HepG2 (cell line): Measurements from ENCODE around the gene MPPE1. TPM values are rescaled to one million over a fixed set of nuclear protein-coding genes. Genes with fewer than 3 reads are reported as not detected.

Experiments
- HMGXB3 ChIP-seq: sonication (generic); formaldehyde crosslinking; IDR thresholded peaks from 2 replicates; pipeline ENCODE4 v1.4.0; 2020; ENCODE audit warnings: missing genetic modification reagents, borderline replicate concordance
- MIXL1 ChIP-seq: IDR thresholded peaks from 2 replicates; pipeline ENCODE4 v1.6.1; 2016
- PHF21A ChIP-seq: sonication (generic); formaldehyde crosslinking; IDR thresholded peaks from 2 replicates; pipeline ENCODE4 v1.5.0; 2020; ENCODE audit warnings: mild to moderate bottlenecking, missing genetic modification reagents
- RAD21 ChIP-seq: fragments of 450-650 bp; formaldehyde crosslinking; IDR thresholded peaks from 2 replicates; pipeline ENCODE4 v1.5.0; 2020; ENCODE audit warnings: mild to moderate bottlenecking
- SP140L ChIP-seq: sonication (generic); formaldehyde crosslinking; IDR thresholded peaks from 2 replicates; pipeline ENCODE4 v1.4.0; 2020; ENCODE audit warnings: missing genetic modification reagents, borderline replicate concordance
- STAT5B ChIP-seq: sonication (generic); formaldehyde crosslinking; IDR thresholded peaks from 2 replicates; pipeline ENCODE4 v1.4.0; 2020; ENCODE audit warnings: missing genetic modification reagents
- ZBTB2 ChIP-seq: sonication (generic); formaldehyde crosslinking; IDR thresholded peaks from 2 replicates; pipeline ENCODE4 v1.8.0; 2022; ENCODE audit warnings: low read depth, missing genetic modification reagents
- ZFP82 ChIP-seq: sonication (generic); formaldehyde crosslinking; IDR thresholded peaks from 2 replicates; pipeline ENCODE4 v1.5.1; 2020; ENCODE audit warnings: mild to moderate bottlenecking, missing genetic modification reagents, borderline replicate concordance
- ZNF333 ChIP-seq: sonication (generic); formaldehyde crosslinking; IDR thresholded peaks from 2 replicates; pipeline ENCODE4 v1.4.0; 2020; ENCODE audit warnings: mild to moderate bottlenecking, missing genetic modification reagents, borderline replicate concordance
- ZNF512 ChIP-seq: sonication (generic); formaldehyde crosslinking; IDR thresholded peaks from 2 replicates; pipeline ENCODE4 v1.4.0; 2020; ENCODE audit warnings: mild to moderate bottlenecking, missing genetic modification reagents
- ZNF7 ChIP-seq: IDR thresholded peaks from 2 replicates; pipeline ENCODE4 v1.6.1; 2016; ENCODE audit warnings: missing biosample characterization, missing genetic modification reagents
- polyA plus RNA-seq, 8 experiments: library from polyadenylated mRNA; depleted of rRNA in 3 of 8; stranded (reverse) in 7 of 8; unstranded in 1 of 8; fragments of >200 nt; fragmentation: Illumina TruSeq in 4 of 8; extraction: Trizol in 4 of 8; gene quantifications; 2 replicates each; pipeline versions ENCODE4 v1.2.1 to v1.2.3, GENCODE V29; 2011 to 2016; ENCODE audit warnings: low read depth in 4 of 8, missing spikeins in 1 of 8, mixed read lengths in 1 of 8; ENCODE audit not compliant: insufficient read depth in 1 of 8
- total RNA-seq, 5 experiments: library from RNA; depleted of rRNA; stranded (reverse); fragments of >200 nt; fragmentation: Illumina TruSeq; extraction: Trizol; gene quantifications; 2 replicates each; pipeline ENCODE4 v1.2.3, GENCODE V29; 2016; ENCODE audit warnings: low read depth in 1 of 5
- TF ChIP-seq, protein P1 (sequence below): sonication (generic); formaldehyde crosslinking; conservative IDR thresholded peaks from 2 replicates; pipeline ENCODE4 v1.4.0; 2020; ENCODE audit warnings: missing genetic modification reagents
- TF ChIP-seq, protein P2 (sequence below): sonication (generic); formaldehyde crosslinking; IDR thresholded peaks from 2 replicates; pipeline ENCODE4 v1.4.0; 2020; ENCODE audit warnings: mild to moderate bottlenecking, missing genetic modification reagents
- TF ChIP-seq, protein P3 (sequence below): sonication (generic); formaldehyde crosslinking; IDR thresholded peaks from 2 replicates; pipeline ENCODE4 v1.4.0; 2020; ENCODE audit warnings: low read depth, mild to moderate bottlenecking, missing genetic modification reagents

Gene MPPE1
- total and polyA plus RNA-seq, 2 of the 13 experiments (the other 11 are each of a cell fraction or from before 2014, with no cell fraction given), result 9.6 to 11.9 TPM

GRCh38 chr18:11955239-11956029, 47.3 kb upstream of the MPPE1 start (continued):
- TF ChIP-seq SP140L (CRISPR knock-in tag) (no peak), ZNF333 (no peak), STAT5B (CRISPR knock-in tag) (no peak), ZFP82 (CRISPR knock-in tag) (no peak), ZNF7 (CRISPR knock-in tag) (no peak), ZBTB2 (CRISPR knock-in tag) (no peak), MIXL1 (CRISPR knock-in tag) (peak; percentile 51; the same call in 1 of the 2 replicates), HMGXB3 (no peak), PHF21A (CRISPR knock-in tag) (peak; percentile 53; the same call in 1 of the 2 replicates), ZNF512 (no peak), RAD21 (no peak)
- TF ChIP-seq, protein P1, sequence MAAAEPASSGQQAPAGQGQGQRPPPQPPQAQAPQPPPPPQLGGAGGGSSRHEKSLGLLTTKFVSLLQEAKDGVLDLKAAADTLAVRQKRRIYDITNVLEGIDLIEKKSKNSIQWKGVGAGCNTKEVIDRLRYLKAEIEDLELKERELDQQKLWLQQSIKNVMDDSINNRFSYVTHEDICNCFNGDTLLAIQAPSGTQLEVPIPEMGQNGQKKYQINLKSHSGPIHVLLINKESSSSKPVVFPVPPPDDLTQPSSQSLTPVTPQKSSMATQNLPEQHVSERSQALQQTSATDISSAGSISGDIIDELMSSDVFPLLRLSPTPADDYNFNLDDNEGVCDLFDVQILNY (CRISPR knock-in tag), result no peak
- TF ChIP-seq, protein P2, sequence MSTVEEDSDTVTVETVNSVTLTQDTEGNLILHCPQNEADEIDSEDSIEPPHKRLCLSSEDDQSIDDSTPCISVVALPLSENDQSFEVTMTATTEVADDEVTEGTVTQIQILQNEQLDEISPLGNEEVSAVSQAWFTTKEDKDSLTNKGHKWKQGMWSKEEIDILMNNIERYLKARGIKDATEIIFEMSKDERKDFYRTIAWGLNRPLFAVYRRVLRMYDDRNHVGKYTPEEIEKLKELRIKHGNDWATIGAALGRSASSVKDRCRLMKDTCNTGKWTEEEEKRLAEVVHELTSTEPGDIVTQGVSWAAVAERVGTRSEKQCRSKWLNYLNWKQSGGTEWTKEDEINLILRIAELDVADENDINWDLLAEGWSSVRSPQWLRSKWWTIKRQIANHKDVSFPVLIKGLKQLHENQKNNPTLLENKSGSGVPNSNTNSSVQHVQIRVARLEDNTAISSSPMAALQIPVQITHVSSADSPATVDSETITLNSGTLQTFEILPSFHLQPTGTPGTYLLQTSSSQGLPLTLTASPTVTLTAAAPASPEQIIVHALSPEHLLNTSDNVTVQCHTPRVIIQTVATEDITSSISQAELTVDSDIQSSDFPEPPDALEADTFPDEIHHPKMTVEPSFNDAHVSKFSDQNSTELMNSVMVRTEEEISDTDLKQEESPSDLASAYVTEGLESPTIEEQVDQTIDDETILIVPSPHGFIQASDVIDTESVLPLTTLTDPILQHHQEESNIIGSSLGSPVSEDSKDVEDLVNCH (CRISPR knock-in tag), result no peak
- TF ChIP-seq, protein P3, sequence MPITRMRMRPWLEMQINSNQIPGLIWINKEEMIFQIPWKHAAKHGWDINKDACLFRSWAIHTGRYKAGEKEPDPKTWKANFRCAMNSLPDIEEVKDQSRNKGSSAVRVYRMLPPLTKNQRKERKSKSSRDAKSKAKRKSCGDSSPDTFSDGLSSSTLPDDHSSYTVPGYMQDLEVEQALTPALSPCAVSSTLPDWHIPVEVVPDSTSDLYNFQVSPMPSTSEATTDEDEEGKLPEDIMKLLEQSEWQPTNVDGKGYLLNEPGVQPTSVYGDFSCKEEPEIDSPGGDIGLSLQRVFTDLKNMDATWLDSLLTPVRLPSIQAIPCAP (CRISPR knock-in tag), result no peak
